Thymus (tissue), 11 donors: ENCODE data around the gene NT5DC4. TPM values are rescaled to one million over a fixed set of nuclear protein-coding genes. Genes with fewer than 3 reads are reported as not detected.

ENCODE experiments used
- DNase-seq, 9 donors: peaks; one replicate each; pipeline ENCODE4 v3.0.0-alpha.2; 2013; ENCODE audit warnings: low spot score in 9 of 9, low read depth in 6 of 9, missing footprints in 1 of 9
- H3K27ac ChIP-seq, 2 donors: one replicate each; pipeline ENCODE4 v1.5.1; 2013; ENCODE audit warnings: control low read depth in 1 of 2, low read depth in 1 of 2, low read length in 1 of 2, mild to moderate bottlenecking in 1 of 2, moderate library complexity in 1 of 2
- H3K27me3 ChIP-seq, 2 donors: one replicate each; pipeline ENCODE4 v1.5.1; 2013; ENCODE audit warnings: low read length in 1 of 2; ENCODE audit not compliant: control insufficient read depth in 2 of 2, insufficient read depth in 1 of 2
- H3K36me3 ChIP-seq, 2 donors: one replicate each; pipeline ENCODE4 v1.5.1; 2013; ENCODE audit warnings: low read length in 1 of 2, mild to moderate bottlenecking in 1 of 2, moderate library complexity in 1 of 2; ENCODE audit not compliant: control insufficient read depth in 2 of 2, insufficient read depth in 2 of 2
- H3K4me1 ChIP-seq, 2 donors: one replicate each; pipeline ENCODE4 v1.5.1; 2013; ENCODE audit warnings: low read length in 2 of 2; ENCODE audit not compliant: control insufficient read depth in 2 of 2, insufficient read depth in 2 of 2
- H3K4me3 ChIP-seq, 2 donors: one replicate each; pipeline ENCODE4 v1.5.1; 2013; ENCODE audit warnings: low read length in 2 of 2, control low read depth in 1 of 2, mild to moderate bottlenecking in 1 of 2
- H3K9me3 ChIP-seq, 2 donors: one replicate each; pipeline ENCODE4 v1.5.1; 2013; ENCODE audit warnings: low read length in 1 of 2, mild to moderate bottlenecking in 1 of 2; ENCODE audit not compliant: control insufficient read depth in 2 of 2, insufficient read depth in 1 of 2
- WGBS: extraction: QIAGEN DNeasy Blood & Tissue Kit; methylation state at CpG from one replicate; pipeline ENCODE4 v1.1.7; 2013; 5-methylcytosine and 5-hydroxymethylcytosine counted together
- polyA plus RNA-seq: library from polyadenylated mRNA; stranded (reverse); fragments of 200-250 nt; gene quantifications from one replicate; pipeline ENCODE4 v1.2.3, GENCODE V29; 2013
- total RNA-seq: library from RNA; stranded (reverse); fragments of 120-200 nt; gene quantifications from one replicate; pipeline ENCODE4 v1.2.4, GENCODE V29; 2013
- donor health status: healthy.

The NT5DC4 gene
- total and polyA plus RNA-seq, 2 donors: 0.25 to 0.85 TPM

GRCh38 chr2:112685271-112685884 is 35.4 kb upstream of the NT5DC4 start:
- Histone ChIP-seq H3K27ac (no peak overlapping the region), H3K4me1 (peaks cover 0 to 5% of the 10 kb centered on the region in 2 donors), H3K9me3 (no peaks in the 10 kb centered on the region), H3K4me3 (no peak overlapping the region), H3K27me3 (no peaks in the 10 kb centered on the region), H3K36me3 (no peaks in the 10 kb centered on the region)
- 95% methylated on average over 4 of the region's 4 CpGs for WGBS
- DNase-seq: no peak

GRCh38 chr2:112686348-112687217 is 34.2 kb upstream of the NT5DC4 start:
- Histone ChIP-seq H3K9me3 (no peaks in the 10 kb centered on the region), H3K27ac (no peak overlapping the region), H3K4me1 (peaks cover 0 to 8% of the 10 kb centered on the region in 2 donors), H3K27me3 (no peaks in the 10 kb centered on the region), H3K4me3 (no peak overlapping the region), H3K36me3 (no peaks in the 10 kb centered on the region)
- DNase-seq: peak in 1 of 9 donors; percentile 23
- WGBS: 74% methylated on average over 15 of the region's 15 CpGs

- 94% methylated on average over 6 of the region's 6 CpGs for WGBS
- Histone ChIP-seq H3K4me3 (no peak overlapping the region), H3K27ac (no peak overlapping the region), H3K9me3 (no peaks in the 10 kb centered on the region), H3K4me1 (peaks cover 0 to 16% of the 10 kb centered on the region in 2 donors), H3K27me3 (peaks cover 0 to 2% of the 10 kb centered on the region in 2 donors), H3K36me3 (no peaks in the 10 kb centered on the region)
- no peak for DNase-seq
Measured at GRCh38 chr2:112687522-112687921, 33.3 kb upstream of the NT5DC4 start.

- Histone ChIP-seq H3K4me3 (no peak overlapping the region), H3K27ac (no peak overlapping the region), H3K4me1 (peaks cover 4 to 21% of the 10 kb centered on the region in 2 donors), H3K27me3 (peaks cover 0 to 2% of the 10 kb centered on the region in 2 donors), H3K36me3 (no peaks in the 10 kb centered on the region), H3K9me3 (no peaks in the 10 kb centered on the region)
- WGBS: 96% methylated on average over 14 of the region's 14 CpGs
- no peak for DNase-seq
Measured at GRCh38 chr2:112688086-112688880, 32.5 kb upstream of the NT5DC4 start.

- H3K36me3 ChIP-seq: no peaks in the 10 kb centered on the region
- H3K4me1 ChIP-seq: peaks cover 4 to 21% of the 10 kb centered on the region in 2 donors
- no peak overlapping the region for H3K27ac ChIP-seq
- peak in 7 of 9 donors; percentile 25 to 69 (median 32) for DNase-seq
- no peak overlapping the region for H3K4me3 ChIP-seq
- peaks cover 0 to 2% of the 10 kb centered on the region in 2 donors for H3K27me3 ChIP-seq
- 41% methylated on average over 9 of the region's 9 CpGs for WGBS
- no peaks in the 10 kb centered on the region for H3K9me3 ChIP-seq
Measured at GRCh38 chr2:112690853-112691401, 29.9 kb upstream of the NT5DC4 start.

- H3K27ac ChIP-seq: no peak overlapping the region
- no peaks in the 10 kb centered on the region for H3K9me3 ChIP-seq
- H3K36me3 ChIP-seq: no peaks in the 10 kb centered on the region
- H3K4me3 ChIP-seq: no peak overlapping the region
- H3K27me3 ChIP-seq: peaks cover 0 to 2% of the 10 kb centered on the region in 2 donors
- H3K4me1 ChIP-seq: peaks cover 4 to 16% of the 10 kb centered on the region in 2 donors
- DNase-seq: no peak
- 76% methylated on average over 4 of the region's 4 CpGs for WGBS
Measured at GRCh38 chr2:112691881-112692281, 28.9 kb upstream of the NT5DC4 start.

- peaks cover 0 to 2% of the 10 kb centered on the region in 2 donors for H3K27me3 ChIP-seq
- no peaks in the 10 kb centered on the region for H3K36me3 ChIP-seq
- H3K4me1 ChIP-seq: peaks cover 4 to 16% of the 10 kb centered on the region in 2 donors
- peak in 5 of 9 donors; percentile 15 to 53 (median 22) for DNase-seq
- H3K4me3 ChIP-seq: no peak overlapping the region
- H3K27ac ChIP-seq: peak overlapping the region; percentile 12 to 43
- 7% methylated on average over 5 of the region's 5 CpGs for WGBS
- no peaks in the 10 kb centered on the region for H3K9me3 ChIP-seq
Measured at GRCh38 chr2:112692495-112692911, 28.3 kb upstream of the NT5DC4 start.

GRCh38 chr2:112692918-112693317 is 27.9 kb upstream of the NT5DC4 start:
- H3K27ac ChIP-seq: peak overlapping the region; percentile 12 to 43
- H3K4me1 ChIP-seq: peaks cover 4 to 16% of the 10 kb centered on the region in 2 donors
- 95% methylated on average over 1 of the region's 1 CpG for WGBS
- peaks cover 0 to 2% of the 10 kb centered on the region in 2 donors for H3K27me3 ChIP-seq
- no peak overlapping the region for H3K4me3 ChIP-seq
- DNase-seq: no peak
- no peaks in the 10 kb centered on the region for H3K36me3 ChIP-seq
- H3K9me3 ChIP-seq: no peaks in the 10 kb centered on the region
